IPS-18c (cell line): ENCODE measurements around the gene TSPAN3.

Source experiments
- H3K4me3 ChIP-seq: 2 replicates; pipeline ENCODE4 v1.7.0; 2013; ENCODE audit warnings: low read depth, mild to moderate bottlenecking, low read length, moderate library complexity; ENCODE audit not compliant: insufficient read depth
- H3K9me3 ChIP-seq: one replicate; pipeline ENCODE4 v1.6.1; 2013; ENCODE audit warnings: mild to moderate bottlenecking, low read length, moderate library complexity; ENCODE audit not compliant: control insufficient read depth, insufficient read depth

Gene TSPAN3

DNA sequence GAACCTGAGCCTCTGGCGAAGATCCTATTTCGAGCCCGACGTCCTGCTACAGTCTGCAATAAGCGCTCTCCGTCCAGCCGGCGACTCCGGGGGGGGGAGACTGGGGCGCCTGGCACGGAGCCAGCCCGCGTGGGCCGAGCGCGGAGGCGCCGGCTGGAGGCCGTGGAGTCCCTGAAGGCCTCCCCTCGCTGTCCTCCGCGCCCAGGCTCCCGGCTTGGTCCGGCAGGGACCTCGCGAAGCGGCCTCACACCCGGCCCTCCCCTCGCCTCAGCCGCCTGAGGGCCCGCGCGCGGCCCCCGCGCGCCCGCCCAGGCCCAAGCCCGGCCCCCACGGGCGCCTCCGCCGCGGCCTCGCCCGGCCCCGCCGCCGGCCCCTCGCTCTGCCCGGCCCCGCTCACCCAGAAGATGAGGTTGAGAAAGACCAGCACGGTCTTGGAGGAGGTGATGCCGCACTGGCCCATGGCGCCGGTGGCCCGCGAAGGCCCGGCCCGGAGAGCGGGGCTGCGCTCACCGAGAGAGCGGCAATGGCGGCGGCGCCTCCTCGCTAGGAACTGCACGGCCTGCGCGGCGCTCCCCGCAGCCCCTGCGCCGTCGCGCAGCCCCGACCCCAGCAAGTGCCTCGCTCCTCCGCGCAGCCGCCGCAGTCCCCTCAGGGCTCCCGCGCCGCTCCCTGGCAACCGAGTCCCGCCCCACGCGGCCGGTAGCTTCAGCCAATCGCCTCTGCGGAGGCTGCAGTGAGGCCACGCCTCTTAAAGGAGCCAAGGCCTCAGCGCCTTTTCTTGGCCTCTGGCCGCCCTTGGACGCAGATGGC, at the start of gene TSPAN3:
Gene TSPAN3, minus strand, starts transcription at position 615 of the 810 bp plus-strand sequence. Its CDS starts 155 bp downstream, at position 460.
- Histone ChIP-seq H3K9me3 (no peaks in the 10 kb centered on the region), H3K4me3 (peak within 1 kb of the TSS; percentile 81)

DNA sequence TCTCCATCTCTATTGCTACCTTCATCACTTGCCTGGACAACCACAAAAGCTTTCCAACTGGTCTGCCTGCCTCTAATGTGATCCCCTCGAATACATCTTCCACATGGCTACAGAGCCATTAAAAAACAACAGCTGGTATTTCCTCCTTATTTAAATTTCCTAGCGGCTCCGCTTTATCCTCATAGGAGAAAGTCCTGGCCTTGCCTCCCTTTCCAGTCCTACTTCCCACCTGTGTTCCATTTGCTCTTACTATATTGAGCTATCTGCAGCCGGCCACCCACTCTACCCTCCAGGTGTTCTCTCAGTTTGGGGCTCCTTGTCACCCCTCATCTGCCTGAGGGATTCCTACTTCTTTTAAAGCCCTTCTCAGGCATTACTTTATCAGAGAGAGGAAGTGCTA, 49.7 kb upstream of the TSPAN3 start:
- Histone ChIP-seq H3K4me3 (no peak overlapping the region), H3K9me3 (no peaks in the 10 kb centered on the region)

DNA sequence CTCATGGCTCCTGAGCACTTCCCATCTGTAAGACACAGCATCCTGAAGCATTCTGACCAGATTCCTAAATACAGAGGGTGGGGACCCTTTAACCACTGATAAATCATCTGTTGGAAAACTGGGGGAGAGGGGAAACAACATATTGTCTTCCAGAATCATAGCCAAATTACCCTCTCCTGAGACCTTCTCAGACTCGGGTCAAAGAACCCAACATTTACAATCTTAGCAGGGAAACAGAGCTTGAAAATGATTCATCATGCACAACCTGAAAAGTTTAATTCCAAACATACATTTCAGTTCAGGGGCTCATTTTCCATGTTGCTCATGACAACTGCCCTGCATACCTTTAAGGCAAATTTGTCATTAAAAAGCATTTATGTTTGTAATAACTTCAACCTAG, 48.5 kb upstream of the TSPAN3 start:
- H3K4me3 ChIP-seq = no peak overlapping the region
- no peaks in the 10 kb centered on the region for H3K9me3 ChIP-seq

DNA sequence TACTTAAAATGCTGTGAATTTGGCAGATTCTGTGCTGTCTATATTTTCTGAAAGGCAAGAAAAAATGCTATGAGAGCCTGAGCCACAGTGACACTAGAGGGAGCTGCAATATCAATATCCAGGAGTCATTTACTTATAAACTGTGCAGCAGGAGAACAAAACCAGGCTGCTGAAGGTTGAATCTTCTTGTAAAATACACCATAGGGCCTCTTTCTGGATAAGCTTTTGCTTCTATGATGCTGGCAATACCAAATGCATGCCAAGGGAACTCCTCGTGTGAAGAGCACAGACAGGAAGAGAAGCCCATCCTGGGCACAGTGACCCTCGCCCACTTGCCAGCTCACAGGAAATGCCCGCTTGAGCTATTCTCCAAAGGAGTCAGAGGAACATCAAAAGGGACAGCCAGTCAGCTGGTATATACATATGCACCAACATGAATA, 48.0 kb upstream of the TSPAN3 start:
- H3K4me3 ChIP-seq = no peak overlapping the region
- no peaks in the 10 kb centered on the region for H3K9me3 ChIP-seq

DNA sequence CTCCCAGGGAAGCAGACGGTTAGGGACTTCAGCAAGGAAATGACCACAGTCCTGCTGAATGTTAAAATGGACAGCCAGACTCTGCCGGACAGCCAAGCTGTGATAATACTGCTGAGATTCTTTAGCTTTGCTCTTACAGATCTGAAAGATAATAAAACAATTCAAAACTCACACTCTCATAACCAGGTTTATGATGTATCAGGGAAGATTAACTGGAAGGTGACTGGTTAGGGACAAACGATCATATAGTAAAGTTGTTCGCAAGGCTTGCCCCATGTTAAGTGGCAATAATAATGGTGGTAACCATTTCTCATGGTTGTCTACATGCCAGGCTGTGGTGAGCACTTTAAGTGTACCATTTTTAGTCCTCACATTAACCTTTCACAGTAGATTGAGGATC, 44.3 kb upstream of the TSPAN3 start:
- H3K4me3 ChIP-seq = no peak overlapping the region
- H3K9me3 ChIP-seq = no peaks in the 10 kb centered on the region

DNA sequence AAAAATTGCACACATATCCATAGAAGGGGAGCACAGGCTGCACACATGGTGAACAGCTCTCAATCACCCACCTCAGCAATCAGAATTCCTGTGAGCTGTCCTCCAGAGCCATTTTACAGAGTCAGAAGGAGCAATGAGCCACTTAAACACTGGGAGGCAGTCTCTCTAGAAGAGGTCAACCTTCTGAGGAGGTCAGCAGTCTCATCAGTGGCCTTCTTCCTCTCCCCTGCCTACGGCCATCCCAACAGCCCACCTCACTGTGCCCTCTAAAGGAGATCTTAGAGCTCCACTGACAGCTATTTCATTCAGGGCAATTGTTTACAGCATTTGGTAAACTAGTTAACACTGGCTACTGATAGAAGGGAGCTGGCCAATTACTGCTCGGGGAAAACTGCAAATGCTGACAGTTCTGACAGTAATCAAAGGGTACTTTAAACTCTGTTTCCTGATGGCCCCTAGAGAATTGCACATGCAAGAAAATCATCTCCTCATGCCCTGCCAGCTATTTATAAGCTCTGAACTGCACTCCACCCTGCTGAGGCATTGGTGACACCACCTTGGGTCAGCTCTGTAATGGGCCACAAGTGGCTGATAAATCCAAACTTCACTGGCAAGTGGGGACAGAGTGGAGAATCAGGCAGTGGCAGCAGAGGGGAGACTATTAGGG, 42.1 kb upstream of the TSPAN3 start:
- no peaks in the 10 kb centered on the region for H3K9me3 ChIP-seq
- no peak overlapping the region for H3K4me3 ChIP-seq

DNA sequence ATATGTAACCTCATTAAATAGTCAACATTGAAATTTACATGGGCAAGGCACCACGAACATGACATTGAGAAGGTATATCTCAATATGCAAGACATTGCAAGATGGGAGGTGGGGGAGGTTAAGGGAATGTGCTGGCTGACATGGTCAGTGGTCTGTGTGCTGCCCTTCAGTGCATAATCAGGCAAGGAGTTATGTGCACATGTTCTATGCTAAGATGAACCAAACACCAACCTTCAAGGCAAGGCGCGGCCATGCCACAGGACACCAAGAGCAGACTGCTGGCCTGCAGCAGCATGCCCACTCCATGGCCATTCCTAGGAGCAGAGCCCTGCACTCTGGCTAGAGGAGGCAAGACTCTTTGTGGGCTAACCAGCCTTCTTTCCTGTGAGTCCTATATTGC, 40.9 kb upstream of the TSPAN3 start:
- Histone ChIP-seq H3K4me3 (no peak overlapping the region), H3K9me3 (no peaks in the 10 kb centered on the region)

DNA sequence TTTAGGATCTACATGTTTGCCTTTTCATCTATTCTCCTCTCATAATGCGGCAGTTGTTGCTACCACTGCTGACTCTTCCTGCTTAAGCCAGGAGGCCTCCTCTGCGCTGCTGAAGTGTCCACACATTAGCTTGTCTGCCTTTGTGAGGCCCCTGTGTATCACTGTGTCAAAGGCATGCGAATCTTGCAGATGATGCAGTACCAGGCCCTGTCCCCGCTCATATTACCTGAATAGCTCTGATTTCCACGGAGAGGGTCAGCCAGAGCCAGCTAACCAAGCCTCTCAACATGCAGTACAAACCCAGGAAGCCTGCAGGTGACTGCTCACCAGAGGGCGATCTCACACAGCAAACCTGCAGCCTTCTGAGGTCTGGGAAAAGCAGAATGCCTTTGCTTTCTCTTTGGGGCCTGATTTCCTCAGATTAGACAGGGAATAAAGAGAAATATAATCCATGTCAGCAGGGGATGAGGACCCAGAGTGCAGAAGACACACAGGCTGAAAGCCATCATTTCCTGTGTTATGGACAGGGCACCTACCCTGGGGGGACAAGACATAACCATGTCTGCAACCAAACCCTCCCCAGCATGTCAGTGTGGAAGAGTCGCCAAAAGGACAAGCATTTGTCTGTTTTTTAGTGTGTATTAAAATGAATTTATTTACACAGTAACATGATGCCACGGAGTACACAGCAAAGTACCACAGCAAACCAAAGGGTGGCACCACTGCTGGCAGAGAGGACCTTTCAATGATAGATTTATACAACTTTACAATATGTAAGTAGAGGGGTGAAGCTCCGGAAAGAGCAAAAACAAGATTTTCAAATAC, 36.8 kb upstream of the TSPAN3 start:
- no peak overlapping the region for H3K4me3 ChIP-seq
- no peaks in the 10 kb centered on the region for H3K9me3 ChIP-seq

DNA sequence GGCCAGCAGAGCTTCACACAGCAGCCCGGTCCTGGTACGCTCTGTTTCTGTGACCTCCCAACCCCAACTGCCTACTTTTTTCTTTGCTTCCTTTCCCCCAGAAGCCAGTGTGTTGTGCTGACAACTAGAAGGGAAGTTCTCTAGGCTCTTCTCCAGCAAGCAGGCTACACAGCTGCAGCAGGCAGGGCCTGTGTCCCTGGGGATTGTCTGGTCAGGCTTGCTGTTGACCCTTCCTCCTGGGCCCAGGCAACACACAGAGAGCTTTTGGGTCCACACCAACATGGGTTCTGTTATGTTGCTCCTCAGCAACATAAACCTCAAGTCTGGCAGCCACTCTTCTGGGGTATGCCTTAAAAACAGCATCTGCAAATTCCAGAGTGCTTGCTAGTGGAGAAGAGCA, 36.2 kb upstream of the TSPAN3 start:
- H3K4me3 ChIP-seq = no peak overlapping the region
- no peaks in the 10 kb centered on the region for H3K9me3 ChIP-seq

DNA sequence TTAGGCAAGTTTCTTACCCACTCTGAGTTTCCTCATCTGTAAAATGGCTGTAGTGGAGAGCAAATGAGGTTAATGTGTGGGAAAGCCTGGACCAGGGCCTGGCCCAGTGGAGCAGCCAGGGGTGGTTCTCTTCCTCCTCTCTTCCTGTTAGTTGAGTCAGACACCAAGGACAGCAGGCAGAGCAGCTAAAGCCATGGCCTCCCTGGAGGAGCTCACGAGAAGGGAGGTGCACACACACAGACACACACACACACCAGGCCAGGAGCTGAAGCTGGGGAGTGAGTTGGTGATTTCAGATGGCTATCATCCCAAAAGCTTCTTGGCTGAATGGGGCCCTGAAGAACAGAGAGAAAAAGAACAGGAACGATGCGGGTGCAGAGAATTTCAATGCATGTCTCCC, 33.2 kb upstream of the TSPAN3 start:
- Histone ChIP-seq H3K9me3 (no peaks in the 10 kb centered on the region), H3K4me3 (no peak overlapping the region)

DNA sequence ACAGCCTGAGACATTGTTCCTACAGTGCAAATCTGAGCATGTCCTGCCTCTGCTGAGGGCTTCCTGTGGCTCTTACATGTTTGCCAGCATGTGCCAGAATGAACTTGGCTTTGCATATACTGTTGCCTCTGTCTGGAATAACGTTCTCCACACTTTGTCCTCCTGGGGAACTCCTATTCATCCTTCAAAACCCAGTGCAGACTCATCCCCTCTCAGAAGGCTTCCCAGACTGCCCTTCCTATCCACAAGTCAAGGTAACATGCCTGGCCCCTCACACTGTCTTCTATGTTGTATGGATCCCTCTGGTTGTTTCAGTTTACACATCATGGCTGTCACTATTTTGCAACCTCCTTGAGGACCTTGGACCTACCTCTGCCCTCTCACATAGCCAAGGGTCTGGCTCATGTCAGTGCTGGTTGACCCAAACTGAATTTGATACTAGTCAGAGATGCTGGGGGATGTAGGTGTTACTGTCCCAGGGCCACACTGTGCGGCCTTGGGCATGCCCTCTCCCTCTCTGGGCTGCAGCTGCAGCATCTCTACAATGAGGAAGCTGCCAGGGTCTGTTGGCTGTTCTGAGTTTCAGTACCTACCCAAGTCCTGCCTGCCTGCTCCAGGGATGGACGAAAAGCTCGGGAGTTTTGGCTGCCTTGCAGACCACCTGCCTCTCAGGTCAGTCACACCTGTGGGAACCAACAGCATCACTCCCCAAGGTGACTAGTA, 29.0 kb upstream of the TSPAN3 start:
- H3K9me3 ChIP-seq = no peaks in the 10 kb centered on the region

DNA sequence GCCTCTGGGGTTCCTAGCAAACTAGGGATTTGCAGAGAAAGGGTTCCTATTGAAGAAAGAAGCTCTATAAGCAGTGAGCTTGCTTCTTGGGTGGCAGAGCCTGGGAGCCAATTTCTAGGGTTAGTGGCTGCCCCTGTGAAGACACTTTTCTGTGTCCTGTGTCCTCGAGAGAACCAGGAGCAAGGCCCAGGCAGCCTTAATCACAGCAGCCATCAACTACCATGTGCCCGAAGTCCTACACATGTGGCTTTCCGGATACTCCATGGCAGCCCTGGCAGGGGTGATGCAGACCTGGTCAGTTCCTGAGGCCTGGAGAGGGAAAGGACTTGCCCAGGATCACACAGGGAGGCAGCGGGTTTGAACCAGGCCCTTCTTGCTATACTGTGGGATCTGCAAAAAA, 27.7 kb upstream of the TSPAN3 start:
- Histone ChIP-seq H3K9me3 (no peaks in the 10 kb centered on the region), H3K4me3 (no peak overlapping the region)

More for the DNA sequence above, 29.0 kb upstream of the TSPAN3 start:
- no peak overlapping the region for H3K4me3 ChIP-seq

DNA sequence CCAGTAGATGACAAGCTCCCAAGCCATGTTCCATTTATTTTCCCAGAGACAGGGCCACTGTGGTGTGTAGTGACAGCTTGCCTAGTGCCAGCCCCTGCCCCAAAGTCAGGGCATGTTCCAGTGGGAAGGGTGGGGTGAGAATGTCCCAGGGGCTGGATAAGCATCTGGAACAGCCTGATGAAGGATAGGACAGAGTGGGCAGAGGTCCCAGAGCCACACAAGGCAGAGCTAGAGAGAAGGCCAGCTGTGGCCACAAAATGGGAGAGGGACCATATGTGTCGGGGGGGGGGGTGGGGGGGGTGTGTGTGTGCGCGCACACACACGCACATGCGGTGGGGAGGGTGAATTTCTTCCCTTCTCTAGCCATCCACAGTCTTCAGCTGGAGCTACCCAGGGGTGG, 27.0 kb upstream of the TSPAN3 start:
- Histone ChIP-seq H3K9me3 (no peaks in the 10 kb centered on the region), H3K4me3 (no peak overlapping the region)

DNA sequence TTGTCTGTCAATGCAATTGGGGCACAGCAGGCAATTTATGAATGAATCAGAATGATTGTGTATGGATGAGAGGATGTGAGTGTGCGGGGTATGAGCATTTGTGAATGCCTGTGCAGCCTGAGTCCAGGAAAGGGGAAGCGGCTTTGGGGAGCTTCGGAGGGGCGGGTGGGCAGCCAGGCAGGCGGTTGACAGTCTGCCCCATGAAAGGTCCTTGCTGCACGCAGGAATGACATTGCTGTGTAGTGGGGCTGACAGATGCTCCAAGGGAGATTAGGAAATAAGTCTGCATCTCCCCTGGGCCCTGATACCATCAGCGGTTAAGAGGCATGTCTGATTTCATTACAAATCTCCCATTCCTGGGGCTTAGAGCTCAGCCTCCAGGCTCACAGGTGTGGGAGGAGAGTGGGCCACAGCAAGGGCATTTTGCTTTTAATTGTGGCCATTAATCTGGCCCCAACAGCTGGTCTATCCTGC, 26.4 kb upstream of the TSPAN3 start:
- no peaks in the 10 kb centered on the region for H3K9me3 ChIP-seq
- no peak overlapping the region for H3K4me3 ChIP-seq

DNA sequence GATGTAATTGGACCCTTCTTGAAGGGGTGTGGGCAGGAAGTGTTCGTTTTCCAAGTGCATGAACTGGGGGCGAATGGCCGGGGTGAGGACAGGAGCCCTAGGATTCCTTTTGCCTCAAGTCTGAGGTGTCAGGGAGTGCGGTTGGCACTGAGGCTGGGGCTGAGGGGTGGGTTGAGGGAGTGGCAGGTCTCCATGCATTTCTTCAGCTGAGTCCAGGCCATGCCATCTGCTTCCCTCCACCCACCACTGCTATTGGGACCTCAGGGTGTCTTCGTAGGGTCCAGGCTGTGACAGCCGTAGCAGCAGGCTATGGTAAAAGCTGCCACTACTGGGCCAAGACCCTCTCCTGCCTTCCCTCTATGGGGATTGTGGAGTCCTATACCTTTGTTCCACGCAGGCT, 25.6 kb upstream of the TSPAN3 start:
- Histone ChIP-seq H3K4me3 (no peak overlapping the region), H3K9me3 (no peaks in the 10 kb centered on the region)

DNA sequence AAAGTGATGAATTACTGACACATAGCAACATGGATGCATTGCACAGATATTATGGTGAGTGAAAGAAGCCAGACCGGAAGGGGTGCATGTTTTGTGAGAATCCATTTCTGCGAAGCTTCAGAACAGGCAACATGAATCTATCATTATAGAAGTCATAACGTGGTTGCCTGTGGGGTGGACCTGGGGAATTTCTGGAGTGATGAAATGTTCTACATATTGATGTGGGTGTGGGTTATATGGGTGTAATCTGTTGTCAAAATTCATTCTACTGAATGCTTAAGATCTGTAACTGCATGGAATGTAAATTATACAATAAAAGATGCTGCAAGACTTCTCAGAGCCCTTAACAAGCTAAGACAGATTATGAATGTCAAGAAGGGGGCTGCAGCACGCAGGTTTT, 25.2 kb upstream of the TSPAN3 start:
- no peak overlapping the region for H3K4me3 ChIP-seq
- no peaks in the 10 kb centered on the region for H3K9me3 ChIP-seq

DNA sequence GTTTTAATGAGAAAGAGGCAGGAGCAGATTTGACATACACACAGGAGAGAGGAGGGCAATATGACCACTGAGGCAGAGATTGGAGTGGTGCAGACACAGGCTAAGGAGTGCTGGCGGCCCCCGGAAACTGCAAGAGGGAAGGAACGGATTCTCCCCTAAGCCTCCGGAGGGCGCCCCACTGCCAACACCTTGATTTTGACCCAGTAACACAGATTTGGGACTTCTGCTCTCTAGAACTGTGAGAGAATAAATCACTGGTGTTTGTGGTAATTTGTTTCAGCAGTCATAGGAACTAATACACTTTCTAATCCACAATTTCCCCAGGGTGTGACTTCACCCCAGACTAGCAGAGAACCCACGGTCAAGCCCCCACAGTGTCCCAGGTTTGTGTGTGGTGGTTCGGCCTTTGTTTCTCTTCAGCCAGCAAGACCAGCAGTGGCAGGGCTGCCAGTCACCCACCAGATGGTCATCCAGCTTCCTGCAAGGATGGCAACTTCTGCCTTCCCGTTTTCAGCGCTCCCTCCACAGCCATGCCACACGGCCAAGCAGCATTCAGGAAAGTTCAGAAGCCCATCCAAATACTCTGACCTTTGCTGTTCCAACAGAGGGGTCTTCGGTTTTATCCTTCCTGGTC, 23.6 kb upstream of the TSPAN3 start:
- H3K9me3 ChIP-seq = no peaks in the 10 kb centered on the region
- no peak overlapping the region for H3K4me3 ChIP-seq
